IPS-15b (cell line): ENCODE results near the gene ZNF836.
"Not testable (repeated sequence)": the region's sequence is repeated elsewhere in the genome, so short reads cannot be mapped to it uniquely, and the experiment has no call there.

Source experiments
- H3K27me3 ChIP-seq: one replicate; pipeline ENCODE4 v1.6.1; 2013; ENCODE audit warnings: low read length; ENCODE audit not compliant: control insufficient read depth, insufficient read depth
- H3K36me3 ChIP-seq: one replicate; pipeline ENCODE4 v1.6.1; 2013; ENCODE audit warnings: low read length; ENCODE audit not compliant: control insufficient read depth, insufficient read depth
- H3K4me1 ChIP-seq: one replicate; pipeline ENCODE4 v1.6.1; 2013; ENCODE audit warnings: mild to moderate bottlenecking, low read length; ENCODE audit not compliant: control insufficient read depth, insufficient read depth
- H3K4me3 ChIP-seq: one replicate; pipeline ENCODE4 v1.5.1; 2013; ENCODE audit warnings: low read depth, low read length
- H3K9ac ChIP-seq: one replicate; pipeline ENCODE4 v1.6.1; 2013; ENCODE audit warnings: low read depth, mild to moderate bottlenecking, low read length
- H3K9me3 ChIP-seq: one replicate; pipeline ENCODE4 v1.6.1; 2013; ENCODE audit warnings: mild to moderate bottlenecking, low read length; ENCODE audit not compliant: control insufficient read depth, insufficient read depth

Gene ZNF836

GRCh38 chr19:52171321-52172169 is at the start of gene ZNF836:
ZNF836 (minus strand) TSS chr19:52171621; CDS start chr19:52168072, 3,549 bp downstream.
- no peaks in the 10 kb centered on the region for H3K9me3 ChIP-seq
- peaks cover 11% of the 10 kb centered on the region for H3K36me3 ChIP-seq
- peak within 1 kb of the TSS; percentile 85 for H3K4me3 ChIP-seq
- H3K4me1 ChIP-seq: peaks cover 5% of the 10 kb centered on the region
- H3K9ac ChIP-seq: peak within 1 kb of the TSS; percentile 62
- no peaks in the 10 kb centered on the region for H3K27me3 ChIP-seq

- Histone ChIP-seq H3K36me3 (peaks cover 69% of the 10 kb centered on the region), H3K4me1 (no peaks in the 10 kb centered on the region), H3K4me3 (no peak overlapping the region), H3K9me3 (no peaks in the 10 kb centered on the region), H3K9ac (no peak overlapping the region), H3K27me3 (no peaks in the 10 kb centered on the region)
Observed at GRCh38 chr19:52221031-52221430, 49.6 kb upstream of the ZNF836 start.

DNA sequence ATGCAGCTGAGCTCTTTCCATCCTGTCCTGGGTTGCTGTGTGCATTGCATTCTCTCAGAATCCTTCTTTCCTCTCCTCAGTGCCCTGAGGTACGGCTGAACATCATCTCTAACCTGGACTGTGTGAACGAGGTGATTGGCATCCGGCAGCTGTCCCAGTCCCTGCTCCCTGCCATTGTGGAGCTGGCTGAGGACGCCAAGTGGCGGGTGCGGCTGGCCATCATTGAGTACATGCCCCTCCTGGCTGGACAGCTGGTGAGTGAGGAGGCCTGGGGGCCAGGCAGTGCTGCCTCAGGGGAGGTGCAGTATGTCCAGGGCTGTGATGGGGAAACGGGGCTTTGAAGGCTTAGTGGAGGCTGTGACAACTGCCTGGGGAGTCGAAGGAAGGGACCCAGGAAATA is 48.2 kb upstream of the ZNF836 start:
- Histone ChIP-seq H3K27me3 (no peaks in the 10 kb centered on the region), H3K36me3 (peaks cover 71% of the 10 kb centered on the region), H3K9ac (no peak overlapping the region), H3K4me3 (no peak overlapping the region), H3K9me3 (no peaks in the 10 kb centered on the region), H3K4me1 (no peaks in the 10 kb centered on the region)

- Histone ChIP-seq H3K4me1 (no peaks in the 10 kb centered on the region), H3K9me3 (no peaks in the 10 kb centered on the region), H3K9ac (no peak overlapping the region), H3K27me3 (no peaks in the 10 kb centered on the region), H3K4me3 (no peak overlapping the region), H3K36me3 (peaks cover 81% of the 10 kb centered on the region)
Observed at GRCh38 chr19:52217576-52217975, 46.2 kb upstream of the ZNF836 start.

DNA sequence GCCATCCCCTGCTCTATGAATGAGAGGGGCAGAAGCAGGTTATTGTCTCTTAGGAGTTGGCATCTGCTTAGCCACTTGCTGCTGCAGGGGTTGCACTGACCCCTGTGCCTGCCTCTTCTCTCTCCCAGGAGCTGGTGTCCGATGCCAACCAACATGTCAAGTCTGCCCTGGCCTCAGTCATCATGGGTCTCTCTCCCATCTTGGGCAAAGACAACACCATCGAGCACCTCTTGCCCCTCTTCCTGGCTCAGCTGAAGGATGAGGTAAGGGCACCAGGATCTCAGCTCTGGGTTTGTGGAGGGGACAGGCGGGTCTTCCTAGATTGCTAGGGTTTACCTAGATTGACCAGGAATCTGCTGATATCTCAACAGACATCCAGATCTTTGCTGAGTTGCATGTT is 45.0 kb upstream of the ZNF836 start:
- peaks cover 82% of the 10 kb centered on the region for H3K36me3 ChIP-seq
- no peak overlapping the region for H3K4me3 ChIP-seq
- no peaks in the 10 kb centered on the region for H3K9me3 ChIP-seq
- H3K4me1 ChIP-seq: no peaks in the 10 kb centered on the region
- H3K9ac ChIP-seq: no peak overlapping the region
- H3K27me3 ChIP-seq: no peaks in the 10 kb centered on the region

DNA sequence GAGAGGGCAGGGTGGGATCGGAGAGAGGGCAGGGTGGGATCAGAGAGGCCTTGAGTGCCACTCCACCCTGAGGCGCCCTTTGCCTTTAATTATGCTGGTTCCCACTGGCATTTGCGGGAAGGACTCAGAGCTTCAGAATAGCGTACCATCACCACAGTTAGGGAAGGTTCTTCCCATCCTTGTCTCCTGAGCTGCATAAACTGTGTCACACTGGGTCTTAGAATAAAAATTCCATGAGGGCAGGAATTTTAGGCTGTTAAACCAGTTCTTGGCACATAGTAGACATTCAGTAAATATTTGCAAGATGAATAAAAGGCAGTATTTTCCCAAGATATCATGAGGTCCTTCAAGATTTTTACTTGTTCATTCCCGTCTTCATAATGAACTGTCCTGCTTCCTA is 42.8 kb upstream of the ZNF836 start:
- Histone ChIP-seq H3K9ac (no peak overlapping the region), H3K27me3 (no peaks in the 10 kb centered on the region), H3K4me3 (no peak overlapping the region), H3K4me1 (no peaks in the 10 kb centered on the region), H3K36me3 (peaks cover 73% of the 10 kb centered on the region), H3K9me3 (no peaks in the 10 kb centered on the region)

DNA sequence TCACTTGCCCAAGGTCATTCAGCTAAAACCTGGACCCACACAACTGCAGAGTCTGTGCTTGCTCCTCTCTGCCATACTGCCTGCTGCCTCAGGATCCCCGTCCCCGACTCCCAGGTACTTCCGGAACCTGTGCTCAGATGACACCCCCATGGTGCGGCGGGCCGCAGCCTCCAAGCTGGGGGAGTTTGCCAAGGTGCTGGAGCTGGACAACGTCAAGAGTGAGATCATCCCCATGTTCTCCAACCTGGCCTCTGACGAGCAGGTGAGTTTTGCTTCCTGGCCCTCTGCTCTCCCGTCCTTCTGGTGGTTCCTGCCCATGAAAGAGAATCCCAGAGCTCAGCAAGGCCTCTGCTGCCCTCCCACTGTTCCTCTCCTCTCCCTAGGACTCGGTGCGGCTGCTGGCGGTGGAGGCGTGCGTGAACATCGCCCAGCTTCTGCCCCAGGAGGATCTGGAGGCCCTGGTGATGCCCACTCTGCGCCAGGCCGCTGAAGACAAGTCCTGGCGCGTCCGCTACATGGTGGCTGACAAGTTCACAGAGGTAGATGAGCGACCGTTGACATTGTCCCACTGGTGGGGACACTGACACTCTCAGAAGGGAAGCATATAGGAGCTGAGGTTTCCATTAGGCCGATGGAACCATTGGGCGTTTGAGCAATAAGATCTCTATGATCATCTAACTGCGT is 41.3 kb upstream of the ZNF836 start:
- Histone ChIP-seq H3K9me3 (no peaks in the 10 kb centered on the region), H3K36me3 (peaks cover 68% of the 10 kb centered on the region), H3K4me1 (no peaks in the 10 kb centered on the region), H3K27me3 (no peaks in the 10 kb centered on the region), H3K4me3 (no peak overlapping the region), H3K9ac (no peak overlapping the region)

DNA sequence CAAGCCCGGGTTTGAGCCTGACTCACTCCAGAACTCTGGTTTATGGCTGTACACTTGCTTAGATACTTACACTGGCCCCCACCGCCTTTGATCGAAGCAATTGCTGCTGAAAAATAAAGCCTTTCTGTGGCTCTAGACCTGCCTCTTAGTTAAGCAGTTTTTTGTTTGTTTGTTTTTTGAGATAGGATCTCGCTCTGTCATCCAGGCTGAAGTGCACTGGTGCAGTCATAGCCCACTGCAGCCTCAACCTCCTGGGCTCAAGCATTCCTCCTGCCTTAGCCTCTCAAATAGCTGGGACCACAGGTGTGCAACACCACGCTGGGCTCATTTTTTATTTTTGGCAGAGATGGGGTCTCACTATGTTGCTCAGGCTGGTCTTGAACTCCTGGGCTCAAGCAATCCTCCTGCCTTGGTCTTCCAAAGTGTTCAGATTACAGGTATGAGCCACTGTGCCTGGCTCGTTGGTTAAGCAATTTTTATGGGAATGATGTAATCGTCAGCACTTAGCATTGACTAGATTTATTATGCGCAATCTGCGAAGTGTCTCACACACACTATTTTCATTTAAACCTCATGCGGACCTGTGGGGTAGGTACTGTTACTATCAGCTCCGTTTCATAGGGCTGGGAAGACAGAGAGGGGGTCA is 40.6 kb upstream of the ZNF836 start:
- no peaks in the 10 kb centered on the region for H3K9me3 ChIP-seq

DNA sequence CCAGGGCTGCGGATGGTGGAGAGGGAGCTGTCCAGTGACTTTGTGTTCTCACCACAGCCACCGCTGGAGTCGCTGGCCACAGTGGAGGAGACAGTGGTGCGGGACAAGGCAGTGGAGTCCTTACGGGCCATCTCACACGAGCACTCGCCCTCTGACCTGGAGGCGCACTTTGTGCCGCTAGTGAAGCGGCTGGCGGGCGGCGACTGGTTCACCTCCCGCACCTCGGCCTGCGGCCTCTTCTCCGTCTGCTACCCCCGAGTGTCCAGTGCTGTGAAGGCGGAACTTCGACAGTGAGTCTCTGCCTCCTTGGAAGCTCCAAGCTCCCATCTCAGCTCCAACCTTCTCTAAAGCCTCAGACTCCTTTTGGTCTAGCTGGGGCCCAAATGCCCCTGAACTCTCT is 39.8 kb upstream of the ZNF836 start:
- Histone ChIP-seq H3K36me3 (peaks cover 72% of the 10 kb centered on the region), H3K27me3 (no peaks in the 10 kb centered on the region), H3K4me3 (no peak overlapping the region), H3K4me1 (no peaks in the 10 kb centered on the region), H3K9ac (no peak overlapping the region), H3K9me3 (no peaks in the 10 kb centered on the region)

More for the DNA sequence above, 40.6 kb upstream of the ZNF836 start:
- H3K36me3 ChIP-seq: peaks cover 71% of the 10 kb centered on the region
- no peaks in the 10 kb centered on the region for H3K27me3 ChIP-seq
- no peak overlapping the region for H3K9ac ChIP-seq
- no peaks in the 10 kb centered on the region for H3K4me1 ChIP-seq
- no peak overlapping the region for H3K4me3 ChIP-seq

GRCh38 chr19:52206481-52206880 is 35.1 kb upstream of the ZNF836 start:
- H3K9ac ChIP-seq: no peak overlapping the region
- no peaks in the 10 kb centered on the region for H3K4me1 ChIP-seq
- no peaks in the 10 kb centered on the region for H3K9me3 ChIP-seq
- peaks cover 68% of the 10 kb centered on the region for H3K36me3 ChIP-seq
- no peak overlapping the region for H3K4me3 ChIP-seq
- no peaks in the 10 kb centered on the region for H3K27me3 ChIP-seq

DNA sequence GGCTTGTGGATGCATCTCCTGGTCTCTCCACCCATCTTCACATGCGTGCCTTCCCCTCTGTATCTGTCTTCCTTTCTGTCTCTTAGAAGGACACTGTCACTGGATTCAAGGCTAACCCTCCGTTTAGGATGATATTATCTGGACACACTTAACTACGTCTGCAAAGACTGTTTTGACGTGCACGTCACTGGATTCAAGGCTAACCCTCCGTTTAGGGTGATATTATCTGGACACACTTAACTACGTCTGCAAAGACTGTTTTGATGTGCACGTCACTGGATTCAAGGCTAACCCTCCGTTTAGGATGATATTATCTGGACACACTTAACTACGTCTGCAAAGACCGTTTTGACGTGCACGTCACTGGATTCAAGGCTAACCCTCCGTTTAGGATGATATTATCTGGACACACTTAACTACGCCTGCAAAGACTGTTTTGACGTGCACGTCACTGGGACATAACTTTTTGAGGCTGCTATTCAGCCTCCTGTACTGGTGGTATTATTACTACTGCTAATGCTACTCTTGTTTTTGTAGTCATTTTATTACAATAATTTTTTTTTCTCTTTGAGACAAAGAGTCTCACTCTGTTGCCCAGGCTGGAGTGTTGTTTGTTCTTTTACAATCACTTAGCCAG is 29.5 kb upstream of the ZNF836 start:
- not testable (repeated sequence) for H3K4me3 ChIP-seq, H3K4me1 ChIP-seq, H3K27me3 ChIP-seq, H3K9me3 ChIP-seq, H3K9ac ChIP-seq
- H3K36me3 ChIP-seq: peaks cover 42% of the 10 kb centered on the region
